T-helper 2 cell (primary cell): Measurements from ENCODE around the gene PCDHB10.
A peak's percentile ranks its signal among the peaks of the same experiment; 100 is the strongest.
"Not testable (repeated sequence)": the region's sequence is repeated elsewhere in the genome, so short reads cannot be mapped to it uniquely, and the experiment has no call there.

ENCODE experiments used
- DNase-seq, 5 experiments: peaks; one replicate each; pipeline versions ENCODE4 v3.0.0 to v3.0.0-alpha.2; 2012 to 2022
- total RNA-seq, 2 donors: gene quantifications; one replicate each; lab custom pipeline; 2026; lab: John Stamatoyannopoulos, UW

The PCDHB10 gene
- 0 to 0.07 reads per million in 2 donors for total RNA-seq

DNA sequence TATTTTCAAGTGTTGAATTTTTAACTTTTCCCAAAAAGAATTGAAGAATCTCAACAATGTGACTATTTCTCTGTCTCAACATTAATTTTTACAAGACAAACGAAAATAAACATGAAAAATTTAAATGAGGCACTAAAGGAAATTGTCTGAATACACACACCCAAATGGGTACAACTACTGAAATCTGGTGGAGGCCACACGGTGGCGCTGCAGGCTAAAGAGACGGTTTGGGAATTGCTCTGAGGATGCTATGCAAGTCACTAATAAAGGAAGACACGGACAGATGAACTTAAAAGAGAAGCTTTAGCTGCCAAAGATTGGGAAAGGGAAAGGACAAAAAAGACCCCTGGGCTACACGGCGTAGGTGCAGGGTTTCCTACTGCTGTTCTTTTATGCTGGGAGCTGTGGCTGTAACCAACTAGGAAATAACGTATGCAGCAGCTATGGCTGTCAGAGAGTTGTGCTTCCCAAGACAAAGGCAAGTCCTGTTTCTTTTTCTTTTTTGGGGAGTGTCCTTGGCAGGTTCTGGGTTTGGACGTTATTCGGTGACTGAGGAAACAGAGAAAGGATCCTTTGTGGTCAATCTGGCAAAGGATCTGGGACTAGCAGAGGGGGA, at the start of gene PCDHB10:
Gene PCDHB10, plus strand, starts transcription at position 244 of the 616 bp plus-strand sequence. Its CDS starts 200 bp downstream, at position 444.
- peak in 1 of 5 experiments; percentile 5 for DNase-seq

DNA sequence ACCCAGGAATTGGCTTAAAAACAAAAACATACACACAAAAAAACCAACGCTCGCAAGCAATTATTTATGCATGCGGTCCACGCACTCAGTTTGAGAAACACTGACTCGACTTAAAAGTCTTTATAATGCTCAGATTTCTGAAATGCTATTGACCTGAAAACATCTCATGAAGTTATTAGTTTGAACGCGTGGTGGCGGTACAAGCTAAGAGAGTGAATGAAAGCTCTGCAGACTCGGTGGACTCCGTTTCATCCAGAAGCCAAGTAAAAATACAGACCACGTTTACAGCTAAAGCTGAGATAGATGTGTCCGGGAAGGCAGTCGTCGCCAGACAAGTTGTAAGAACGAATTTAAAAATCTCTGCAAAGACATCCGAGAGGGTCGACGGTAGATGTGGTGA, 42.3 kb upstream of the PCDHB10 start, which contains the start of gene PCDHB6:
Gene PCDHB6, plus strand, starts transcription at position 246 of the 400 bp plus-strand sequence. CDS start 201 bp downstream, outside the sequence.
- DNase-seq: no peak

DNA sequence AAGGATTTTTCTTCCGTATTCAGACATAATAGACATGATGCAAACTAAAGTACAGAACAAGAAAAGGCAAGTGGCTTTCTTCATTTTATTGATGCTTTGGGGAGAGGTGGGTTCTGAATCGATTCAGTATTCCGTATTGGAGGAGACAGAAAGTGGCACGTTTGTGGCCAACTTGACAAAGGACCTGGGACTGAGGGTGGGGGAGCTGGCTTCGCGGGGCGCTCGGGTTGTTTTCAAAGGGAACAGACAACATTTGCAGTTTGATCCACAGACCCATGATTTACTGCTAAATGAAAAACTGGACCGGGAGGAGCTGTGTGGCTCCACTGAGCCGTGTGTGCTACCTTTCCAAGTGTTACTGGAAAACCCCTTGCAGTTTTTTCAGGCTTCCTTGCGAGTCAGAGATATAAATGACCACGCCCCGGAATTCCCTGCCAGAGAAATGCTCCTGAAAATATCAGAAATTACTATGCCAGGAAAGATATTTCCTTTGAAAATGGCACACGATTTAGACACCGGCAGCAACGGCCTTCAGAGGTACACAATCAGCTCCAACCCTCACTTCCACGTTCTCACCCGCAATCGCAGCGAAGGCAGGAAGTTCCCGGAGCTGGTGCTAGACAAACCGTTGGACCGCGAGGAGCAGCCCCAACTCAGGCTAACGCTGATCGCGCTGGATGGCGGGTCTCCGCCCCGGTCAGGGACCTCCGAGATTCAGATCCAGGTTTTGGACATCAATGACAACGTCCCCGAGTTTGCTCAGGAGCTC, 41.7 kb upstream of the PCDHB10 start:
- no peak for DNase-seq

DNA sequence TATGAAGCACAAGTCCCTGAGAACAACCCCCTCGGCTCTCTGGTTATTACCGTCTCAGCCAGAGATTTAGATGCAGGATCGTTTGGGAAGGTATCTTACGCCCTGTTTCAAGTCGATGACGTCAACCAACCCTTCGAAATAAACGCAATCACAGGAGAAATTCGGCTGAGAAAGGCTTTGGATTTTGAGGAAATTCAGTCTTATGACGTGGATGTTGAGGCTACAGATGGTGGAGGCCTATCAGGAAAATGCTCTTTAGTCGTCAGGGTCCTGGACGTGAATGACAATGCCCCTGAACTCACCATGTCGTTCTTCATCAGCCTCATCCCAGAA, 41.2 kb upstream of the PCDHB10 start:
- no peak for DNase-seq

DNA sequence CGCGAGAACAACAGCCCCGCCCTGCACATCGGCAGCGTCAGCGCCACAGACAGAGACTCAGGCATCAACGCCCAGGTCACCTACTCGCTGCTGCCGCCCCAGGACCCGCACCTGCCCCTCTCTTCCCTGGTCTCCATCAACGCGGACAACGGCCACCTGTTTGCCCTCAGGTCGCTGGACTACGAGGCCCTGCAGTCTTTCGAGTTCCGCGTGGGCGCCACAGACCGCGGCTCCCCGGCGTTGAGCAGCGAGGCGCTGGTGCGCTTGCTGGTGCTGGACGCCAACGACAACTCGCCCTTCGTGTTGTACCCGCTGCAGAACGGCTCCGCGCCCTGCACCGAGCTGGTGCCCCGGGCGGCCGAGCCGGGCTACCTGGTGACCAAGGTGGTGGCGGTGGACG, 40.5 kb upstream of the PCDHB10 start:
- DNase-seq: not testable (repeated sequence)

DNA sequence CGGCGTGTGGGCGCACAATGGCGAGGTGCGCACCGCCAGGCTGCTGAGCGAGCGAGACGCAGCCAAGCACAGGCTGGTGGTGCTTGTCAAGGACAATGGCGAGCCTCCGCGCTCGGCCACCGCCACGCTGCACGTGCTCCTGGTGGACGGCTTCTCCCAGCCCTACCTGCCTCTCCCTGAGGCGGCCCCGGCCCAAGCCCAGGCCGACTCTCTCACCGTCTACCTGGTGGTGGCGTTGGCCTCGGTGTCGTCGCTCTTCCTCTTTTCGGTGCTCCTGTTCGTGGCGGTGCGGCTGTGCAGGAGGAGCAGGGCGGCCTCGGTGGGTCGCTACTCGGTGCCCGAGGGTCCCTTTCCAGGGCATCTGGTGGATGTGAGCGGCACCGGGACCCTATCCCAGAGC, 40.1 kb upstream of the PCDHB10 start:
- not testable (repeated sequence) for DNase-seq

DNA sequence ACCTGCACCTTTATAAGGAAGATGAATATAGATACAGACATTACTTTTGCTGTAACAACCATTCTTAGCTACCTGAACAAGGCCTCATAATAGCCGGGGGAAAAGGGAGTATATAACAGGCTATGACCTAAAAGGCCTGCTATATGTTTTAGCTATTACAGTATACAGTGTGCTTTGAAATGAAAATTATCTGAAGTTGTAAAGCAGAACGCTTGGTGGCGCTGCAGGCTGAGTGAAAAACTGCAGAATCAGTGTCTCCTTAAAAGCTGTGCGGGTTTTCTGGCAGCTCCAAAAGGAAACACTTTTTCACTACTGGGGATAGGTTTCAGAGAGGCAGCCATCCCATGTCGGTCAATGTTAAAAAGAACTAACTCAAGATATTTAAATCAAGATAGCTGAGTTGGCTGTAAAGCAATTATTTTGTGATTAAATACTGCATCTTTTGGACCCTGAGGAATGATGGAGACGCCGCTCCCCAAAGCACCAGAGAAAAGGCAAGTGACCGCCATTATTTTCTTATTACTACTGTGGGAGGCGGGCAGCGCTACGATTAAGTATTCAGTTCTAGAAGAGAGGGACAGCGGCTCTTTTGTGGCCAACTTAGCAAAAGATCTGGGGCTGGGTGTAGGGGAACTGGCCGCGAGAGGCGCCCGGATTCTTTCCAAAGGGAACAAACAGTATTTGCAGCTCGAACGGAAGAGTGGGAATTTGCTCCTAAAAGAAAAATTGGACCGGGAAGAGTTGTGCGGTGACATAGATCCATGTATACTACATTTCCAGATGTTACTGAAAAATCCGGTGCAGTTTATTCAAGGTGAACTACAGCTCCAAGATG, 36.4 kb upstream of the PCDHB10 start:
- no peak for DNase-seq

DNA sequence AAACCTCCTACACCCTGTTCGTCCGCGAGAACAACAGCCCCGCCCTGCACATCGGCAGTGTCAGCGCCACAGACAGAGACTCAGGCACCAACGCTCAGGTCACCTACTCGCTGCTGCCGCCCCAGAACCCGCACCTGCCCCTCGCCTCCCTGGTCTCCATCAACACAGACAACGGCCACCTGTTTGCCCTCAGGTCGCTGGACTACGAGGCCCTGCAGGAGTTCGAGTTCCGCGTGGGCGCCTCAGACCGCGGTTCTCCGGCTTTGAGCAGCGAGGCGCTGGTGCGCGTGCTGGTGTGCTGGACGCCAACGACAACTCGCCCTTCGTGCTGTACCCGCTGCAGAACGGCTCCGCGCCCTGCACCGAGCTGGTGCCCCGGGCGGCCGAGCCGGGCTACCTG, 34.8 kb upstream of the PCDHB10 start:
- not testable (repeated sequence) for DNase-seq

DNA sequence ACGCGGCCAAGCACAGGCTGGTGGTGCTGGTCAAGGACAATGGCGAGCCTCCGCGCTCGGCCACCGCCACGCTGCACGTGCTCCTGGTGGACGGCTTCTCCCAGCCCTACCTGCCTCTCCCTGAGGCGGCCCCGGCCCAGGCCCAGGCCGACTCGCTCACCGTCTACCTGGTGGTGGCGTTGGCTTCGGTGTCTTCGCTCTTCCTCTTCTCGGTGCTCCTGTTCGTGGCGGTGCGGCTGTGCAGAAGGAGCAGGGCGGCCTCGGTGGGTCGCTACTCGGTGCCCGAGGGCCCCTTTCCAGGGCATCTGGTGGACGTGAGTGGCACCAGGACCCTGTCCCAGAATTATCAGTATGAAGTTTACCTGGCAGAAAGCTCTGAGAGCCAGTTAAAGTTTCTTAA, 34.3 kb upstream of the PCDHB10 start:
- not testable (repeated sequence) for DNase-seq

DNA sequence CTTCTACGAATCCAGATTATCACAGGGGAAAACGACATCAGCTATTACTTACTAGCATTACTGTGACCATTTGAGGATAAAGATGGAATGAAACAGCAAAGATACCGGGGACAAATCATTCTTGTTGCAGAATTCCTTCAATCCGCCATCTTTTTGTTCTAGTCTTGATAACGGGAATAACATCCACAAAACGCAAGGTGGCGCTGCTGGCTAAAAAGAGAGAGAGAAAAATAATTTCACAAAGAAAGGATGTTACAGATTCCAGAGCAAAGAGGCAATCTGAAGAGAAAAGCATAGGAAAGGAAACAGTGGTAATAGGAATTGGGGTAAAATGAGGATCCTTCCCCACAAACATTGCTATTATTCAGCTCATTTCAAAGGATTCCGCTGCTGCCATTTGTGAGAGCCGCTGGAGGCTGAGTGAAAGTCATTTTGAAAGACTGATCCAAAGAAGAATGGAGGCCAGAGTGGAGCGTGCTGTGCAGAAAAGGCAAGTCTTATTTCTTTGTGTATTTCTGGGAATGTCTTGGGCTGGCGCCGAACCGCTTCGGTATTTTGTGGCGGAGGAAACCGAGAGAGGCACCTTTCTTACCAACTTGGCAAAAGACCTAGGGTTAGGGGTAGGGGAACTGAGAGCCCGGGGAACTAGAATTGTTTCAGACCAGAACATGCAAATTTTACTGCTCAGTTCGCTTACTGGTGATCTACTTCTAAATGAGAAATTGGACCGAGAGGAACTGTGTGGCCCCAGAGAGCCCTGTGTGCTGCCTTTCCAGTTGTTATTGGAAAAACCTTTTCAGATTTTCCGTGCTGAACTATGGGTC, 19.6 kb upstream of the PCDHB10 start, which contains the start of gene PCDHB7:
Gene PCDHB7, plus strand, starts transcription at position 264 of the 824 bp plus-strand sequence. Its CDS starts 192 bp downstream, at position 456.
- DNase-seq: peak in 1 of 5 experiments; percentile 3

DNA sequence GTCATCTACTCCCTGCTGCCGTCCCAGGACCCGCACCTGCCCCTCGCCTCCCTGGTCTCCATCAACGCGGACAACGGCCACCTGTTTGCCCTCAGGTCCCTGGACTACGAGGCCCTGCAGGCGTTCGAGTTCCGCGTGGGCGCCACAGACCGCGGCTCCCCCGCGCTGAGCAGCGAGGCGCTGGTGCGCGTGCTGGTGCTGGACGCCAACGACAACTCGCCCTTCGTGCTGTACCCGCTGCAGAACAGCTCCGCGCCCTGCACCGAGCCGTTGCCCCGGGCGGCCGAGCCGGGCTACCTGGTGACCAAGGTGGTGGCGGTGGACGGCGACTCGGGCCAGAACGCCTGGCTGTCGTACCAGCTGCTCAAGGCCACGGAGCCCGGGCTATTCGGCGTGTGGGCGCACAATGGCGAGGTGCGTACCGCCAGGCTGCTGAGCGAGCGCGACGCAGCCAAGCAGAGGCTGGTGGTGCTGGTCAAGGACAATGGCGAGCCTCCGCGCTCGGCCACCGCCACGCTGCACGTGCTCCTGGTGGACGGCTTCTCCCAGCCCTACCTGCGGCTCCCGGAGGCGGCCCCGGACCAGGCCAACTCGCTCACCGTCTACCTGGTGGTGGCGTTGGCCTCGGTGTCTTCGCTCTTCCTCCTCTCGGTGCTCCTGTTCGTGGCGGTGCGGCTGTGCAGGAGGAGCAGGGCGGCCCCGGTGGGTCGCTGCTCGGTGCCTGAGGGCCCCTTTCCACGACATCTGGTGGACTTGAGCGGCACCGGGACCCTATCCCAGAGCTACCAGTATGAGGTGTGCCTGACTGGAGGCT, 17.7 kb upstream of the PCDHB10 start:
- DNase-seq: not testable (repeated sequence)

DNA sequence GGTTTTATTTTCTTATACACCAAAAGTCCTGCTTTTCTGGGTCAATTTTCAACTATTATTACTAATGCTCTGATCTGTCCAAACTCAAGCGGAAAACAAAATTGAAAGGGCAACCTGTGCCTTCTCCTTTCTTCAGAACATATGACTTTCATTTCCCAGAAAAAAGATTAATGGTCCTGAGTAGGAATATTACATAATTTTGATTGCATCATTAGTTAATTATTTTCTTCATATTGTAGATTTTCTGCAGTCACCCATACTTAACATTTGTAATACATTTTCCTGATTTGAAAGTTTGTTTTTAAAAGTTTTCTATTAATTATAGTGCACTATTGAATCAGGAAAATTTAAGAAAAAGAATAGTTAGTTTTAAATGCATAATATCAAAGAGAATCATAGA, 16.2 kb upstream of the PCDHB10 start:
- DNase-seq: no peak

DNA sequence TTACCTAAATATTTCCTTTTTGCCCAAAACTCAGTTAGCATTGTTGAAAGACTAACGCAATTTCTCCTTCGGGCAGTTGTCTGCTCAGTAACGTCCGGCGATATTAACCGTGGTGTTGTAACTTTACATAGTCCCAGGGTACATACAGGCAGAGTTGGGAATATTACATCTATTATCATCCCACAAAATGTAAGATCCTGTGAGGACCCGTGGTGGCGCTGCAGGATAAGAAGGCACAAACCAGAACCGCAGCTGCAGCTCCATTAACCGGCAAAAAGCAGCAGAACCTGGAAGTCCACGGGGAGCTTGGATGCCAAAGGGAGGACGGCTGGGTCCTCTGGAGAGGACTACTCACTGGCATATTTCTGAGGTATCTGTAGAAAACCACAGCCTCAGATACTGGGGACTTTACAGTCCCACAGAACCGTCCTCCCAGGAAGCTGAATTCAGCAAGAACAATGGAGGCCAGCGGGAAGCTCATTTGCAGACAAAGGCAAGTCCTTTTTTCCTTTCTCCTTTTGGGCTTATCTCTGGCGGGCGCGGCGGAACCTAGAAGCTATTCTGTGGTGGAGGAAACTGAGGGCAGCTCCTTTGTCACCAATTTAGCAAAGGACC, 14.5 kb upstream of the PCDHB10 start, which contains the start of gene PCDHB8:
Gene PCDHB8, plus strand, starts transcription at position 214 of the 615 bp plus-strand sequence. Its CDS starts 245 bp downstream, at position 459.
- not testable (repeated sequence) for DNase-seq

DNA sequence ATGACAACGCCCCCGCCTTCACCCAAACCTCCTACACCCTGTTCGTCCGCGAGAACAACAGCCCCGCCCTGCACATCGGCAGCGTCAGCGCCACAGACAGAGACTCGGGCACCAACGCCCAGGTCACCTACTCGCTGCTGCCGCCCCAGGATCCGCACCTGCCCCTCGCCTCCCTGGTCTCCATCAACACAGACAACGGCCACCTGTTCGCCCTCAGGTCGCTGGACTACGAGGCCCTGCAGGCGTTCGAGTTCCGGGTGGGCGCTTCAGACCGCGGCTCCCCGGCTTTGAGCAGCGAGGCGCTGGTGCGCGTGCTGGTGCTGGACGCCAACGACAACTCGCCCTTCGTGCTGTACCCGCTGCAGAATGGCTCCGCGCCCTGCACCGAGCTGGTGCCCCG, 12.8 kb upstream of the PCDHB10 start:
- not testable (repeated sequence) for DNase-seq

DNA sequence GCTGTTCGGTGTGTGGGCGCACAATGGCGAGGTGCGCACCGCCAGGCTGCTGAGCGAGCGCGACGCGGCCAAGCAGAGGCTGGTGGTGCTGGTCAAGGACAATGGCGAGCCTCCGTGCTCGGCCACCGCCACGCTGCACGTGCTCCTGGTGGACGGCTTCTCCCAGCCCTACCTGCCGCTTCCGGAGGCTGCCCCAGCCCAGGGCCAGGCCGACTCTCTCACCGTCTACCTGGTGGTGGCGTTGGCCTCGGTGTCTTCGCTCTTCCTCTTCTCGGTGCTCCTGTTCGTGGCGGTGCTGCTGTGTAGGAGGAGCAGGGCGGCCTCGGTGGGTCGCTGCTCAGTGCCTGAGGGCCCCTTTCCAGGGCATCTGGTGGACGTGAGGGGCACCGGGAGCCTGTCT, 12.3 kb upstream of the PCDHB10 start:
- DNase-seq: not testable (repeated sequence)

DNA sequence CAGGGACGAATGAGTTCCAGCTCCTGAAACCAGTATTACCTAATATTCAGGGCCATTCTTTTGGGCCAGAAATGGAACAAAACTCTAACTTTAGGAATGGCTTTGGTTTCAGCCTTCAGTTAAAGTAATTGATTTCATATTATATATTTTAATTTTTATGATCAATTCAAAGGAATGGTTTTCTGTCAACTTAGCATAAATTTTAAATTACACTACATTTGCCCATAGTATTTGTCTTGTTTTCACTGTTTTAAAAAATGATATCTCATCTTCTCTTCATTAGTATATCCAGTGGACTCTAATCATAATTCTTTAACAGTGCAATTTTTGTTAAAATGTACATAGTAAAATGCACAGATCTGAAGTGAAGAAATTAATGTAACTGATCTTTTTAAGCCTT, 11.8 kb upstream of the PCDHB10 start:
- no peak for DNase-seq

DNA sequence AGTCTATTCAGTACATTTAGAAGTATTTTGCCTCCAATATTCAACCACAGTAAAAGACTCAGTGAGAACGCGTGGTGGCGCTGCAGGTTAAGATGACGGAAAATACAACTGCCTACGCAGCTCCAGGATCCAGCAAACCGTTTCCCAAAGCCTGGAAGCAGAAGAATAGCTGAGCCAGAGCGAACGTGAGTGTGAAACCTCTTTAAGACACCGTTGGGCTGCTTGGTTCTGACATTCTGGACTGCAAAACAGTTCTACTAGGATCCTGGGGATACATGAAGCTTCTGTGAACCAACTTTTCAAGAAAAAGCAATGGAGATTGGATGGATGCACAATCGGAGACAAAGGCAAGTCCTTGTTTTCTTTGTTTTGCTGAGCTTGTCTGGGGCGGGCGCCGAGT, 9.9 kb upstream of the PCDHB10 start, which contains the start of gene PCDHB16:
Gene PCDHB16, plus strand, starts transcription at position 140 of the 400 bp plus-strand sequence. Its CDS starts 173 bp downstream, at position 313.
- DNase-seq: no peak

DNA sequence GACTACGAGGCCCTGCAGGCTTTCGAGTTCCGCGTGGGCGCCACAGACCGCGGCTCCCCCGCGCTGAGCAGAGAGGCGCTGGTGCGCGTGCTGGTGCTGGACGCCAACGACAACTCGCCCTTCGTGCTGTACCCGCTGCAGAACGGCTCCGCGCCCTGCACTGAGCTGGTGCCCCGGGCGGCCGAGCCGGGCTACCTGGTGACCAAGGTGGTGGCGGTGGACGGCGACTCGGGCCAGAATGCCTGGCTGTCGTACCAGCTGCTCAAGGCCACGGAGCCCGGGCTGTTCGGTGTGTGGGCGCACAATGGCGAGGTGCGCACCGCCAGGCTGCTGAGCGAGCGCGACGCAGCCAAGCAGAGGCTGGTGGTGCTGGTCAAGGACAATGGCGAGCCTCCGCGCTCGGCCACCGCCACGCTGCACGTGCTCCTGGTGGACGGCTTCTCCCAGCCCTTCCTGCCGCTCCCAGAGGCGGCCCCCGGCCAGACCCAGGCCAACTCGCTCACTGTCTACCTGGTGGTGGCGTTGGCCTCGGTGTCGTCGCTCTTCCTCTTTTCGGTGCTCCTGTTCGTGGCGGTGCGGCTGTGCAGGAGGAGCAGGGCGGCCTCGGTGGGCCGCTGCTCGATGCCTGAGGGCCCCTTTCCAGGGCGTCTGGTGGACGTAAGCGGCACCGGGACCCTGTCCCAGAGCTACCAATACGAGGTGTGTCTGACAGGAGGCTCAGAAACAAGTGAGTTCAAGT, 7.9 kb upstream of the PCDHB10 start:
- DNase-seq: not testable (repeated sequence)

DNA sequence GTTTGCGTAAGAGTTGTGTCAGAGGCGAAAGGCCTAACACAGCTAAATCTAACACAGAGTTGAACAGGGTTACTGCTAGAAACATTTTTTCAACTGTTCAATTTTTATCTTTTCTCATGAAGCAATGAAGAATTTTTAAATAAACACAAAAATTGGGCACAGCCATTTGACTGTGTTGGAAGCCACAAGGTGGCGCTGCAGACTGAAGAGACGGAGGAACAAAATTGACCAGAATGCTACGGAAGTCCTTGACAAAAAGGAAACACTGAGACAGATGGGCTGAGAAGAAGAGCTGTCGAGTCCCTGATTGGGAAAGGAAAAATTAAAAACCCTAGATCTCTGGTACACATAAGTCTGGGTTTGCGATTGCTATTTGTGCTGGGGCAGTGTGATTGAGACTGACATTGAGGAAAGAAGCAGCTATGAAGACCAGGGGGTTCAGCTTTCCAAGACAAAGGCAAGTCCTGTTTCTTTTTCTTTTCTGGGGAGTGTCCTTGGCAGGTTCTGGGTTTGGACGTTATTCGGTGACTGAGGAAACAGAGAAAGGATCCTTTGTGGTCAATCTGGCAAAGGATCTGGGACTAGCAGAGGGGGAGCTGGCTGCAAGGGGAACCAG, 5.1 kb upstream of the PCDHB10 start, which contains the start of gene PCDHB9:
Gene PCDHB9, plus strand, starts transcription at position 265 of the 616 bp plus-strand sequence. Its CDS starts 158 bp downstream, at position 423.
- peak in 3 of 5 experiments; percentile 10 to 26 (median 10) for DNase-seq
